ENCODE results near the gene CA6.

DNA sequence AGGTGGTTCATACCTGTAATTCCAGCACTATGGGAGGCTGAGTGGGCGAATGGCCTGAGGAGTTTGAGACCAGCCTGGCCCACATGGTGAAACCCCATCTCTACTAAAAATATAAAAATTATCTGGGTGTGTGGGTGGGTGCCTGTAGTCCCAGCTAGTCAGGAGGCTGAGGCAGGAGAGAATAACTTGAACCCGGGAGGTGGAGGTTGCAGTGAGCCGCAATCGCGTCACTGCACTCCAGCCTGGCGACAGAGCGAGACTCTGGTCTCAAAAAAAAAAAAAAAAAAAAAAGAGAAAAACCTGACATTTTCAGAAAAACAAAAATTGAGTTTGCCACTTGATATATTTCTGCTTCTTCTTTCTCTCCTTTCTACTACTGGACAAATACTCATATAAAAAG lies 24.3 kb downstream of the CA6 start:
- TF ChIP-seq POLR2A (IDR thresholded peaks at IDR 0.05; ENCODE audit: low read depth) = no peak
- TF ChIP-seq, protein P1, sequence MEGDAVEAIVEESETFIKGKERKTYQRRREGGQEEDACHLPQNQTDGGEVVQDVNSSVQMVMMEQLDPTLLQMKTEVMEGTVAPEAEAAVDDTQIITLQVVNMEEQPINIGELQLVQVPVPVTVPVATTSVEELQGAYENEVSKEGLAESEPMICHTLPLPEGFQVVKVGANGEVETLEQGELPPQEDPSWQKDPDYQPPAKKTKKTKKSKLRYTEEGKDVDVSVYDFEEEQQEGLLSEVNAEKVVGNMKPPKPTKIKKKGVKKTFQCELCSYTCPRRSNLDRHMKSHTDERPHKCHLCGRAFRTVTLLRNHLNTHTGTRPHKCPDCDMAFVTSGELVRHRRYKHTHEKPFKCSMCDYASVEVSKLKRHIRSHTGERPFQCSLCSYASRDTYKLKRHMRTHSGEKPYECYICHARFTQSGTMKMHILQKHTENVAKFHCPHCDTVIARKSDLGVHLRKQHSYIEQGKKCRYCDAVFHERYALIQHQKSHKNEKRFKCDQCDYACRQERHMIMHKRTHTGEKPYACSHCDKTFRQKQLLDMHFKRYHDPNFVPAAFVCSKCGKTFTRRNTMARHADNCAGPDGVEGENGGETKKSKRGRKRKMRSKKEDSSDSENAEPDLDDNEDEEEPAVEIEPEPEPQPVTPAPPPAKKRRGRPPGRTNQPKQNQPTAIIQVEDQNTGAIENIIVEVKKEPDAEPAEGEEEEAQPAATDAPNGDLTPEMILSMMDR (IDR thresholded peaks at IDR 0.05) = no peak
